Activated naive CD8-positive, alpha-beta T cell (primary cell): ENCODE results near the gene SCAP.
"Not testable (repeated sequence)": the region's sequence is repeated elsewhere in the genome, so short reads cannot be mapped to it uniquely, and the experiment has no call there.

Experiments
- H3K27ac Mint-ChIP-seq: one replicate; pipeline ENCODE4 v1.8.0; 2021; ENCODE audit warnings: mixed read lengths
- H3K27me3 Mint-ChIP-seq: one replicate; pipeline ENCODE4 v1.8.0; 2021; ENCODE audit warnings: mixed read lengths
- H3K36me3 Mint-ChIP-seq: one replicate; pipeline ENCODE4 v1.8.0; 2021; ENCODE audit warnings: mixed read lengths
- H3K4me1 Mint-ChIP-seq: one replicate; pipeline ENCODE4 v1.8.0; 2021; ENCODE audit warnings: low read depth, mixed read lengths
- H3K4me3 Mint-ChIP-seq: one replicate; pipeline ENCODE4 v1.8.0; 2021; ENCODE audit warnings: mild to moderate bottlenecking, mixed read lengths
- H3K9me3 Mint-ChIP-seq: one replicate; pipeline ENCODE4 v1.8.0; 2021; ENCODE audit warnings: low read depth, mixed read lengths

The SCAP gene

GRCh38 chr3:47392933-47393332, 82.8 kb downstream of the SCAP start:
- peaks cover 40% of the 10 kb centered on the region for H3K4me1 Mint-ChIP-seq
- no peaks in the 10 kb centered on the region for H3K36me3 Mint-ChIP-seq
- H3K9me3 Mint-ChIP-seq: no peaks in the 10 kb centered on the region
- H3K27me3 Mint-ChIP-seq: no peaks in the 10 kb centered on the region
- no peak overlapping the region for H3K4me3 Mint-ChIP-seq
- H3K27ac Mint-ChIP-seq: no peak overlapping the region

GRCh38 chr3:47385796-47386195, 89.9 kb downstream of the SCAP start:
- Mint-ChIP-seq H3K27ac (peak overlapping the region; percentile 13), H3K4me3 (no peak overlapping the region), H3K27me3 (no peaks in the 10 kb centered on the region), H3K9me3 (no peaks in the 10 kb centered on the region), H3K4me1 (peaks cover 41% of the 10 kb centered on the region), H3K36me3 (peaks cover 5% of the 10 kb centered on the region)

- Mint-ChIP-seq H3K27me3 (no peaks in the 10 kb centered on the region), H3K4me1 (peaks cover 46% of the 10 kb centered on the region), H3K36me3 (peaks cover 7% of the 10 kb centered on the region), H3K9me3 (no peaks in the 10 kb centered on the region), H3K4me3 (no peak overlapping the region), H3K27ac (no peak overlapping the region)
Measured at GRCh38 chr3:47385007-47385406, 90.7 kb downstream of the SCAP start.

GRCh38 chr3:47384425-47384824, 91.3 kb downstream of the SCAP start:
- Mint-ChIP-seq H3K27ac (no peak overlapping the region), H3K27me3 (no peaks in the 10 kb centered on the region), H3K4me1 (peaks cover 52% of the 10 kb centered on the region), H3K4me3 (no peak overlapping the region), H3K36me3 (peaks cover 7% of the 10 kb centered on the region), H3K9me3 (no peaks in the 10 kb centered on the region)

GRCh38 chr3:47381317-47382157, 94.2 kb downstream of the SCAP start:
- no peaks in the 10 kb centered on the region for H3K9me3 Mint-ChIP-seq
- peaks cover 7% of the 10 kb centered on the region for H3K36me3 Mint-ChIP-seq
- peaks cover 52% of the 10 kb centered on the region for H3K4me1 Mint-ChIP-seq
- no peaks in the 10 kb centered on the region for H3K27me3 Mint-ChIP-seq
- H3K27ac Mint-ChIP-seq: peak overlapping the region; percentile 100
- peak overlapping the region; percentile 100 for H3K4me3 Mint-ChIP-seq

GRCh38 chr3:47380601-47381316, 95.0 kb downstream of the SCAP start, which contains the start of gene PTPN23:
TSS of gene PTPN23 (plus strand) at chr3:47381021. CDS start at chr3:47381097, 76 bp downstream.
- Mint-ChIP-seq H3K27me3 (no peaks in the 10 kb centered on the region), H3K9me3 (no peaks in the 10 kb centered on the region), H3K27ac (peak within 1 kb of the TSS; percentile 100), H3K4me3 (peak within 1 kb of the TSS; percentile 100), H3K36me3 (peaks cover 7% of the 10 kb centered on the region), H3K4me1 (peaks cover 46% of the 10 kb centered on the region)

- H3K27me3 Mint-ChIP-seq: no peaks in the 10 kb centered on the region
- H3K4me3 Mint-ChIP-seq: peak overlapping the region; percentile 100
- no peaks in the 10 kb centered on the region for H3K9me3 Mint-ChIP-seq
- peaks cover 7% of the 10 kb centered on the region for H3K36me3 Mint-ChIP-seq
- peak overlapping the region; percentile 100 for H3K27ac Mint-ChIP-seq
- peaks cover 43% of the 10 kb centered on the region for H3K4me1 Mint-ChIP-seq
Measured at GRCh38 chr3:47380026-47380600, 95.6 kb downstream of the SCAP start.

- Mint-ChIP-seq H3K27me3 (no peaks in the 10 kb centered on the region), H3K36me3 (peaks cover 7% of the 10 kb centered on the region), H3K27ac (peak overlapping the region; percentile 100), H3K9me3 (no peaks in the 10 kb centered on the region), H3K4me1 (peaks cover 39% of the 10 kb centered on the region), H3K4me3 (peak overlapping the region; percentile 100)
Measured at GRCh38 chr3:47379411-47379899, 96.3 kb downstream of the SCAP start.

- Mint-ChIP-seq H3K27me3 (no peaks in the 10 kb centered on the region), H3K4me1 (peaks cover 36% of the 10 kb centered on the region), H3K36me3 (peaks cover 7% of the 10 kb centered on the region), H3K9me3 (no peaks in the 10 kb centered on the region), H3K4me3 (no peak overlapping the region), H3K27ac (peak overlapping the region; percentile 5)
Measured at GRCh38 chr3:47378869-47379268, 96.9 kb downstream of the SCAP start.

GRCh38 chr3:47377186-47377585, 98.6 kb downstream of the SCAP start:
- Mint-ChIP-seq H3K9me3 (no peaks in the 10 kb centered on the region), H3K27ac (no peak overlapping the region), H3K4me3 (no peak overlapping the region), H3K27me3 (no peaks in the 10 kb centered on the region), H3K36me3 (peaks cover 2% of the 10 kb centered on the region), H3K4me1 (peaks cover 26% of the 10 kb centered on the region)

- Mint-ChIP-seq H3K9me3 (no peaks in the 10 kb centered on the region), H3K4me1 (peaks cover 19% of the 10 kb centered on the region), H3K27me3 (no peaks in the 10 kb centered on the region), H3K27ac (no peak overlapping the region), H3K36me3 (peaks cover 2% of the 10 kb centered on the region), H3K4me3 (no peak overlapping the region)
Measured at GRCh38 chr3:47376393-47376792, 99.3 kb downstream of the SCAP start.

GRCh38 chr3:47374587-47374986, 101.2 kb downstream of the SCAP start:
- Mint-ChIP-seq H3K4me3 (no peak overlapping the region), H3K36me3 (no peaks in the 10 kb centered on the region), H3K9me3 (no peaks in the 10 kb centered on the region), H3K27me3 (no peaks in the 10 kb centered on the region), H3K4me1 (peaks cover 10% of the 10 kb centered on the region), H3K27ac (no peak overlapping the region)

GRCh38 chr3:47370887-47371697, 104.6 kb downstream of the SCAP start:
- H3K27ac Mint-ChIP-seq: no peak overlapping the region
- no peaks in the 10 kb centered on the region for H3K36me3 Mint-ChIP-seq
- H3K4me1 Mint-ChIP-seq: no peaks in the 10 kb centered on the region
- H3K27me3 Mint-ChIP-seq: no peaks in the 10 kb centered on the region
- no peaks in the 10 kb centered on the region for H3K9me3 Mint-ChIP-seq
- no peak overlapping the region for H3K4me3 Mint-ChIP-seq

GRCh38 chr3:47370020-47370419, 105.7 kb downstream of the SCAP start:
- H3K27me3 Mint-ChIP-seq, H3K4me1 Mint-ChIP-seq: not testable (repeated sequence)

More at GRCh38 chr3:47370020-47370419, 105.7 kb downstream of the SCAP start:
- not testable (repeated sequence) for H3K27ac Mint-ChIP-seq, H3K9me3 Mint-ChIP-seq, H3K36me3 Mint-ChIP-seq, H3K4me3 Mint-ChIP-seq
